NCI-H446 treated with DMSO at 0.1 percent for 48 hours (cell line): ENCODE results near the gene IRGC.

ENCODE experiments used
- DNase-seq: peaks from one replicate; lab custom pipeline; 2025; lab: John Stamatoyannopoulos, UW

IRGC gene

GRCh38 chr19:43691755-43692154, 24.1 kb upstream of the IRGC start:
- no peak for DNase-seq

GRCh38 chr19:43692385-43692784, 23.5 kb upstream of the IRGC start:
- no peak for DNase-seq

- DNase-seq: no peak
These were observed 23.0 kb upstream of the IRGC start for GRCh38 chr19:43692877-43693276.

- no peak for DNase-seq
These were observed 21.3 kb upstream of the IRGC start for GRCh38 chr19:43694553-43694952.

GRCh38 chr19:43695985-43696704, 19.7 kb upstream of the IRGC start:
- no peak for DNase-seq

- DNase-seq: no peak
These were observed 18.6 kb upstream of the IRGC start for GRCh38 chr19:43697295-43697694.

- DNase-seq: no peak
These were observed 16.1 kb upstream of the IRGC start for GRCh38 chr19:43699506-43700394.

- DNase-seq: no peak
These were observed 15.4 kb upstream of the IRGC start for GRCh38 chr19:43700395-43701000.

GRCh38 chr19:43704002-43704705, 11.7 kb upstream of the IRGC start:
- DNase-seq: no peak

GRCh38 chr19:43705729-43706128, 10.1 kb upstream of the IRGC start:
- no peak for DNase-seq

- no peak for DNase-seq
These were observed 8.6 kb upstream of the IRGC start for GRCh38 chr19:43707158-43707712.

GRCh38 chr19:43708716-43709115, 7.2 kb upstream of the IRGC start:
- DNase-seq: no peak

GRCh38 chr19:43711751-43712355, 4.0 kb upstream of the IRGC start:
- no peak for DNase-seq

- DNase-seq: no peak
These were observed 2.7 kb upstream of the IRGC start for GRCh38 chr19:43713208-43713607.

GRCh38 chr19:43718627-43719377, 2.9 kb downstream of the IRGC start:
- DNase-seq: no peak

GRCh38 chr19:43719378-43719868, 3.5 kb downstream of the IRGC start:
- no peak for DNase-seq

GRCh38 chr19:43719918-43720317, 4.0 kb downstream of the IRGC start:
- DNase-seq: no peak

- DNase-seq: no peak
These were observed 5.1 kb downstream of the IRGC start for GRCh38 chr19:43720936-43721335.

- no peak for DNase-seq
These were observed 5.7 kb downstream of the IRGC start for GRCh38 chr19:43721469-43722048.

GRCh38 chr19:43723588-43723987, 7.7 kb downstream of the IRGC start:
- DNase-seq: no peak
